Uterus (tissue), 4 donors: ENCODE measurements around the gene DOK6. TPM values are rescaled to one million over a fixed set of nuclear protein-coding genes. Genes with fewer than 3 reads are reported as not detected.

Experiments used
- DNase-seq, 2 donors: peaks; one replicate each; pipeline ENCODE4 v3.0.0-alpha.2; 2019 to 2020
- H3K27ac ChIP-seq, 2 donors: fragments of 200-600 bp; sonication (generic); 1 replicate in 1 of 2; 2 replicates in 1 of 2; pipeline ENCODE4 v1.5.1; 2016 to 2018
- H3K27me3 ChIP-seq, 2 donors: fragments of 200-600 bp; sonication (generic); one replicate each; pipeline ENCODE4 v1.5.1; 2018 to 2019; ENCODE audit warnings: control low read depth in 1 of 2
- H3K36me3 ChIP-seq, 2 donors: fragments of 200-600 bp; sonication (generic); one replicate each; pipeline ENCODE4 v1.5.1; 2019; ENCODE audit warnings: control low read depth in 1 of 2
- H3K4me1 ChIP-seq, 2 donors: fragments of 200-600 bp; sonication (generic); one replicate each; pipeline ENCODE4 v1.5.1; 2018 to 2019; ENCODE audit warnings: control low read depth in 1 of 2
- H3K4me3 ChIP-seq, 2 donors: fragments of 200-600 bp; sonication (generic); 1 replicate in 1 of 2; 2 replicates in 1 of 2; pipeline ENCODE4 v1.5.1; 2018 to 2019; ENCODE audit warnings: mild to moderate bottlenecking in 1 of 2
- H3K9me3 ChIP-seq, 2 donors: fragments of 200-600 bp; sonication (generic); one replicate each; pipeline ENCODE4 v1.5.1; 2019; ENCODE audit warnings: control low read depth in 1 of 2
- POLR2A ChIP-seq, 2 donors: fragments of 450-650 bp; IDR thresholded peaks; one replicate each; pipeline ENCODE4 v1.6.1; 2016; ENCODE audit warnings: antibody characterized with exemption in 2 of 2, mild to moderate bottlenecking in 1 of 2, moderate library complexity in 1 of 2
- intact Hi-C: fragments of 100-400 bp; cut with DNase I; formaldehyde crosslinking; loops from one replicate; pipeline ENCODE4 v1.15.1; 2023; ENCODE audit warnings: low total_unique reads
- total RNA-seq, 4 donors: library from RNA; depleted of rRNA in 3 of 4; stranded (reverse); fragments of >200 nt in 3 of 4; gene quantifications; one replicate each; pipeline versions ENCODE4 v1.1.0 to v1.2.4, GENCODE V29; 2014 to 2023
- TF ChIP-seq, protein P1 (sequence below), 4 experiments: fragments of 200-600 bp in 2 of 4; fragments of 450-650 bp in 2 of 4; sonication (generic) in 2 of 4; IDR thresholded peaks; one replicate each; pipeline ENCODE4 v1.5.1; 2016 to 2019; ENCODE audit warnings: antibody characterized with exemption in 4 of 4, mild to moderate bottlenecking in 2 of 4, moderate library complexity in 1 of 4
- donor health status: DM: yes; HTN: yes; CAD: no.

DOK6 gene
- total RNA-seq, 4 donors from 2014 or later, result 0.26 to 9.5 (median 1.4) TPM

DNA sequence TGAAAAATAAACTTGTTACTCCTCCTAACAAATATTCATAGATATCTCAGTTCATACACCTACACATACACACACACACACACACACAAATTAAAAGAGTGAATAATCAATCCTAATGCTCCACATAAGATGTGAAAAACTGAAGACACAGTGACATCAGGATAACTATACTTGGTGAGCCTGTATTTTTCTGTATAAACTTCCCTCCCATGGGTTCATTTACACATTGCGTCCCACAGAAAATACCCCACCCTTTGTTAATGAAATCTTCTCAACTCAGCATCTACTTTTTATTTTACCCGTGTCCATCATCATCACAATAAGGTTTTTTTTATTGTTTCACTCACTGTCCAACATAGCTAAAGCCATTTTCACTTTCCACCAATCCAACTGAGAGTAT is 486.6 kb downstream of the DOK6 start:
- no peak overlapping the region for H3K4me3 ChIP-seq
- H3K4me1 ChIP-seq, result peaks cover 0 to 8% of the 10 kb centered on the region in 2 donors
- no peak for TF ChIP-seq POLR2A (IDR thresholded peaks at IDR 0.05)
- TF ChIP-seq, protein P1, sequence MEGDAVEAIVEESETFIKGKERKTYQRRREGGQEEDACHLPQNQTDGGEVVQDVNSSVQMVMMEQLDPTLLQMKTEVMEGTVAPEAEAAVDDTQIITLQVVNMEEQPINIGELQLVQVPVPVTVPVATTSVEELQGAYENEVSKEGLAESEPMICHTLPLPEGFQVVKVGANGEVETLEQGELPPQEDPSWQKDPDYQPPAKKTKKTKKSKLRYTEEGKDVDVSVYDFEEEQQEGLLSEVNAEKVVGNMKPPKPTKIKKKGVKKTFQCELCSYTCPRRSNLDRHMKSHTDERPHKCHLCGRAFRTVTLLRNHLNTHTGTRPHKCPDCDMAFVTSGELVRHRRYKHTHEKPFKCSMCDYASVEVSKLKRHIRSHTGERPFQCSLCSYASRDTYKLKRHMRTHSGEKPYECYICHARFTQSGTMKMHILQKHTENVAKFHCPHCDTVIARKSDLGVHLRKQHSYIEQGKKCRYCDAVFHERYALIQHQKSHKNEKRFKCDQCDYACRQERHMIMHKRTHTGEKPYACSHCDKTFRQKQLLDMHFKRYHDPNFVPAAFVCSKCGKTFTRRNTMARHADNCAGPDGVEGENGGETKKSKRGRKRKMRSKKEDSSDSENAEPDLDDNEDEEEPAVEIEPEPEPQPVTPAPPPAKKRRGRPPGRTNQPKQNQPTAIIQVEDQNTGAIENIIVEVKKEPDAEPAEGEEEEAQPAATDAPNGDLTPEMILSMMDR (IDR thresholded peaks at IDR 0.05), result no peak
- intact Hi-C loops, result no loop called here
- H3K9me3 ChIP-seq, result no peaks in the 10 kb centered on the region
- DNase-seq, result no peak
- no peaks in the 10 kb centered on the region for H3K27me3 ChIP-seq
- H3K27ac ChIP-seq, result no peak overlapping the region
- no peaks in the 10 kb centered on the region for H3K36me3 ChIP-seq

DNA sequence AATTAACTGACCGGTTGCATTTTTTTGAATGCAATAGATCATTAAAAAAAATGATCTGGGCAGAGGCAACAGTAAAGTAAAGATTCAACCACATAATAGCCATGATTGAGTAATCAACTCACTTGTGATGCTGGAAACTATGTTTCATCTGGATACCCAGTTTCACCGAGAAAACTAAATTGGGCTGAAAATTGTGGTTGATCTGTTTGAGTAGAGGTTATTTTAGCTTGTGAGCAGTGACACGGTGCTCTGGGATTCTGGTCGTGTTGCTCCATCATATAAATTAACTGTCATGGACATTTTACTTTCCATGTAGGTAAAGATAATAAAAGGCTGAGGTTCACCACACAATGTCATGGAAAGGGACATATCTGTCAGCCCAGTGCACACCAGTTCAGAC is 488.3 kb downstream of the DOK6 start:
- H3K4me3 ChIP-seq, result no peak overlapping the region
- H3K36me3 ChIP-seq, result no peaks in the 10 kb centered on the region
- DNase-seq, result no peak
- no peaks in the 10 kb centered on the region for H3K9me3 ChIP-seq
- intact Hi-C loops, result no loop called here
- H3K4me1 ChIP-seq, result peaks cover 0 to under 1% of the 10 kb centered on the region in 2 donors
- TF ChIP-seq, protein P1 (IDR thresholded peaks at IDR 0.05), result no peak
- TF ChIP-seq POLR2A (IDR thresholded peaks at IDR 0.05), result no peak
- H3K27ac ChIP-seq, result no peak overlapping the region
- H3K27me3 ChIP-seq, result no peaks in the 10 kb centered on the region

DNA sequence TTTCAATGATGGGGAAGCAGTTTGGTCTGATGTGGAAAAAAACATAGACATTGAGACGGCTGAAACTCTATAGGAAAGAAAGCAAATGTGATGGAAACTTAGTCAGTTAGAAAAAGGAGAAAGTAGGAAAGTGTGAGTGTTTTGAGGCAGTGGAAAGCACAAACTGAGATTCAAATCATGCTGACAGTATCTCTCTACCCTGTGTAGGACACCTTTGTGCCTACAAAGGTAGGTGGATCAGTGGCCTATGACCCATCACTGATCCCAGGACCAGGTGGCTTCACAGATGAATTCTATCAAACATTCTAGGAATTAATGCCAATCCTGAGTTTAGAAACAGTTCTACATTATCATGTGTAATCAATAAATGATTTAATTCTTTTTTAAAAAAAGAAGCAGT is 489.9 kb downstream of the DOK6 start:
- H3K4me1 ChIP-seq, result no peaks in the 10 kb centered on the region

DNA sequence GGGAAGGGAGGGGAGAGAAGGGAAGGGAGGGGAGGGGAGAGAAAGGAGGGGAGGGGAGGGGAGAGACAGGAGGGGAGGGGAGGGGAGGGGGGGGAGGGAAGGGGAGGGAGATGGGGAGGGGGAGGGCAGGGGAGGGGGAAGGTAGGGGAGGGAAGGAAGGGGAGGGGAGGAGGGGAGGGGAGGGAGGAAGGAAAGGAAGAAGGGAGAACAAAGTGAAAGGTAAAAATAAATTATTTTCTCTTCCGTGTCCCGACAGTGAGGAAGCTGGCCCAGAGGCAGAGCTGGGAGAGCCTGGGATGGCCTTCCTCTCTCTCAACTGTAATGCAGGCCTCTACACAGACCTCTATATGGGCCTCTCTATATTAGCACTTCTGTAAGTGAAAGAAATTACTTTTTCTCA is 493.8 kb downstream of the DOK6 start:
- no peaks in the 10 kb centered on the region for H3K4me1 ChIP-seq
- DNase-seq, result no peak
- no peaks in the 10 kb centered on the region for H3K9me3 ChIP-seq
- no peak for TF ChIP-seq POLR2A (IDR thresholded peaks at IDR 0.05)
- TF ChIP-seq, protein P1 (IDR thresholded peaks at IDR 0.05), result no peak
- no peaks in the 10 kb centered on the region for H3K36me3 ChIP-seq
- intact Hi-C loops, result no loop called here
- H3K27ac ChIP-seq, result no peak overlapping the region
- H3K4me3 ChIP-seq, result no peak overlapping the region
- H3K27me3 ChIP-seq, result no peaks in the 10 kb centered on the region

More for the DNA sequence above, 489.9 kb downstream of the DOK6 start:
- no peak for DNase-seq
- Histone ChIP-seq H3K27ac (no peak overlapping the region), H3K9me3 (no peaks in the 10 kb centered on the region), H3K4me3 (no peak overlapping the region), H3K36me3 (no peaks in the 10 kb centered on the region), H3K27me3 (no peaks in the 10 kb centered on the region)
- intact Hi-C loops, result no loop called here
- TF ChIP-seq, protein P1 (IDR thresholded peaks at IDR 0.05), result no peak
- no peak for TF ChIP-seq POLR2A (IDR thresholded peaks at IDR 0.05)

DNA sequence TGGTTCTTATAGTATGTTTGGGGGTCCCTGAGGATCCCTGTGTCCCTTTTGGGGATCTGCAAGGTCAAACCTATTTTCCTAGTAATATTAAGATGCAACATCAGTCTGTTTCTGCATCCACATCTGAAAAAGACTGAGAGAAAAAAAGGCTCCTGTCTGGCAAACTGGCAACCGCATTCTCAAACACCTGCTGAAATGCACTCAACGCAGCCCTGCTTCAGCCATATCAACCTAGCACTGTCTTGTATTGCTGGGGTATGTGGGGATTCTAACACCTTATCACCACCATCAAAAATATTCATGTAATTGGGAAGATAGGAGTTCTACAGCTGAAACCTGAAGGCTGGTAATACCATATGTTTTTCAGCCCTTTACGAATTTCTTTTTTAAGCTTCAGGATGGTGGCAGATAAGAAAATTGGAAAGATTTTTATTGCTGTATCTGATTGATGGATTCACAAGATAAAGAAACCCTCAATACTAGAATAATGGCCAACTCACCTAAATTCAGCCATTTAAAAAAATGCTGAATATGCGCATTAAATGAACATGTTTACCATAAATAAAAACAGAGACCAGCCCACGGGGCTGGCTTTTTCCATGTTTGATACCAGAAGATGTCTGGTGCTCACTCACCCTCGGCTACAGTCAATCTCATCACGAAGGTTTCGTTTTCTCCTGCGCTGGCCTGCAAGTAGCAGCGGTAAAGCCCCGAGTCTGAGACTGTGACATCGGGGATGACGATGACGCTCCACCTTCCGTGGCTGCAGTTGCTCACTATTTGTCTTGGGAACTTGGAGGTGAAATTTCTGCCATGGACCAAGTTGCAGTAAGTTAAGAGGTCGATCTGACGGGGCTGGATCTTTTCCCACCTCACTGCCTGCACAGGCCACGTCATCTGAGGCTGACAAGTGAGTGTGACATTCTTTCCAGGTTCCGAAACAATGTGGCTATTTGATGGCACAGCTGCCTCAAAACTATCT is 494.7 kb downstream of the DOK6 start:
- H3K27me3 ChIP-seq, result no peaks in the 10 kb centered on the region
- H3K9me3 ChIP-seq, result no peaks in the 10 kb centered on the region
- H3K4me1 ChIP-seq, result no peaks in the 10 kb centered on the region
- H3K27ac ChIP-seq, result no peak overlapping the region
- no peak for TF ChIP-seq POLR2A (IDR thresholded peaks at IDR 0.05)
- TF ChIP-seq, protein P1 (IDR thresholded peaks at IDR 0.05), result no peak
- DNase-seq, result no peak
- no peak overlapping the region for H3K4me3 ChIP-seq
- intact Hi-C loops, result no loop called here
- H3K36me3 ChIP-seq, result no peaks in the 10 kb centered on the region
